Fibroblast of skin of left quadriceps (primary cell): ENCODE data around the gene NR5A2.

ENCODE experiments used
- DNase-seq, 2 experiments: peaks; one replicate each; pipeline ENCODE4 v3.0.0-alpha.2; 2013; ENCODE audit warnings: low read depth in 2 of 2

The NR5A2 gene

DNA sequence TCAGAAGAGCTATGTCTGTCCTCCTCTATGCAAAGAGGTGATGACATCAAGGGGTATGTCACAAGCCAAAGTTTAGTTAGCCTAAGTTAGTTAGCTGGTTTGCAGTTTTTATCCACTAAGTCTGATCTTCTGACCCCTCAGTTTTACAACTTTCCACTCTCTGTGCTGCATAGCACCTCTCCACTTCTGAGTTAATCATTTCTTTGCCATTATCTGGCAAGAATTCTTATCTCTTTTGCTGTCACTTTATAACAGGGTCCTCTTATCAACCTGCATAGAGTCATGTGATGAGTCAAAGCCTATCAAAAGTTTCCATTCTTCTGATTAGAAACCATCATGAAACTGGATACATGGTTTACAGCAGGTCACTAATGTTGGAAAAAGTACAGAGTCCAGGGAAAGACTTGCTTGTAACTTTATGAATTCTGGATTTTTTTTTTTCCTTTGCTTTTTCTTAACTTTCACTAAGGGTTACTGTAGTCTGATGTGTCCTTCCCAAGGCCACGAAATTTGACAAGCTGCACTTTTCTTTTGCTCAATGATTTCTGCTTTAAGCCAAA is at the start of gene NR5A2:
NR5A2 (plus strand) TSS at position 447 of the 560 bp plus-strand sequence. CDS start 138 bp downstream, outside the sequence.
- no peak for DNase-seq

DNA sequence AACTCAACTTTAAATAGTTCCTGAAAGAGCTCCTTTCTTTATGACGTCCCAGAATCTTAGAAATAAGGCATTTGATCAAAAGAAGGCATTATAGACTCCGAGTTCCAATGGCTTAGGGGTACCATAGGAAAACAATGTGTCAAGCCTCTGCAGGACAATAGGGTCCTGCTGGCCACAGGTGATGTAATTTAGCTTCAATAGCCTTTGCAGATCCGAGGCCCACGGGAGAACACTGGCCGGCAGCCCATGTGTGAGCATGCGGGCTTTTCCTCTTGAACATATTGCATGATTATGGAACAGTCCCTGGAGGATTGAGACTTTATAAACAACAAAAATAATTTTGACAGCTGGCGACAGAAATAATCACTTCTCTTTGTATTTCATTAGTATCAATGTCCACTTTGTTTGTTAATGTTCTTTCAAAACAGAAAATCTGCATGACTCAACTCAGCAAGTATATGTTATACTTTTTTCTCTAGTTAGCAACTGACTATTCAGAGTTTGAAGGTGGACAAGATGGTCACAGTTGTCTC is 49.0 kb upstream of the NR5A2 start:
- no peak for DNase-seq

DNA sequence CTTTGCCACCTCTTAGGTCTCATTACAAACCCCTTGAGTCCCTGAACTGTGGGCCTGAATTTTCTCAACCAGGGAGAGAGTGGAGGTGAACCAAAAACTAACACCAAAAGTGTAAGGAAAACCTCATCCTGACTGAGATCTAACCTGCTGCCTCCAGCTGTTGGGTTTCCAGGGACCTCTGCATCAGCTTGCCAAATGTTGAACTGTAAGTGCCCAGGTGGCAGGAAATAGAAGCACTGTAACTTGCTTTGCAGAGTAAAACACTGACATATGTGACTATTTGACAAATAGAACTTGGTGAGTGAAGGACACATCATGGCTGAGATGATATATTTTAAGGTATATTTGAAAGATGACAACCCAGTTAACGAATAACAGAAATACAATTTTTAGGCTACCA is 48.4 kb upstream of the NR5A2 start:
- DNase-seq, result no peak

DNA sequence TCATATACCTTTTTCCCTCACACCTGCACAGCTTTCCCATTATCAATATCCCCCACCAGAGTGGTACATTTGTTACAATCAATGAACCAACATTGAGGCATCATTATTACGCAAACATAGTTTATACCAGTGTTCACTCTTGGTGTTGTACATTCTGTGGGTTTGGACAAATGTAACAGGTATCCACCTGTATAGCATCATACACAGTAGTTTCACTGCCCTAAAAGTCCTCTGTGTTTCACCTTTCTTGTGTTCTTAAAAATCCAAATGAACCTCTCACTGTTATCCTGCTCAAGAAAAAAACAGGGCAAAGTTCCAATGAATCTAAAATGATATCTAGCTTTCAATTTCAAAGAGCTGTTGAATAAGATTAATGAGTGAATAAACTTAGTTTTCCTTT is 45.9 kb upstream of the NR5A2 start:
- no peak for DNase-seq

DNA sequence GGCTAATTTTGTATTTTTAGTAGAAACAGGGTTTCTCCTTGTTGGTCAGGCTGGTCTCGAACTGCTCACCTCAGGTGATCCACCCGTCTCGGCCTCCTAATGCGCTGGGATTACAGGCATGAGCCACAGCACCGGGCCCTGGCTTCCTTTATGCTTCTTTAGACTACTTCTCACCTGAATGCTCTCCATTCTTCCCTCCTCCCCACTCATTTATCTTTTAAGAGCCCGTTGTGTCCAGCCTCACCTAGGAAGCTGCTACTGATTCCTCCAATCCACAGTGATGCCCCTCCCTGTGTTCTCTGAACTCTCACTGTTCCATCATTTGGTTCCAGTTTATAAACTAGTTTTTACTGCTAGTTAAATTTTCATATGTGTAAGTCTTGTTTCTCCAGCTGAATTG is 44.9 kb upstream of the NR5A2 start:
- DNase-seq, result no peak

DNA sequence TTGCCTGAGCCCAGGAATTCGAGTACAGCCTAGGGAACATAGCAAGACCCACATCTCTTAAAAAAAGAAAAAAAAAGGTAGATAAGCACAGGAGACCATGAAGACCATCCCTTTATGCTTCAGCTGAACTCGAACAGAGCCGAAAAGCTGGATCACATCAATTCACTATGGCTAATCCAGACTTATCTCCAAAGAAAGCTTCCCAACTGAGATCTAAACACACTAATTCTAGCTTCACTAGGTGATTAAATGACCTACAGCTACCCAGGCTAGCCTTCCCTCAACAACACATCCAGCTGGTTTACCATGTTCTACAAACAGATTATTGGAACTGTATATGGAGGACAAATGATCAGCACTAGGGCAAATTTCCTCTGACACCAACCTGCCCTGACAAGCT is 44.0 kb upstream of the NR5A2 start:
- DNase-seq, result no peak

DNA sequence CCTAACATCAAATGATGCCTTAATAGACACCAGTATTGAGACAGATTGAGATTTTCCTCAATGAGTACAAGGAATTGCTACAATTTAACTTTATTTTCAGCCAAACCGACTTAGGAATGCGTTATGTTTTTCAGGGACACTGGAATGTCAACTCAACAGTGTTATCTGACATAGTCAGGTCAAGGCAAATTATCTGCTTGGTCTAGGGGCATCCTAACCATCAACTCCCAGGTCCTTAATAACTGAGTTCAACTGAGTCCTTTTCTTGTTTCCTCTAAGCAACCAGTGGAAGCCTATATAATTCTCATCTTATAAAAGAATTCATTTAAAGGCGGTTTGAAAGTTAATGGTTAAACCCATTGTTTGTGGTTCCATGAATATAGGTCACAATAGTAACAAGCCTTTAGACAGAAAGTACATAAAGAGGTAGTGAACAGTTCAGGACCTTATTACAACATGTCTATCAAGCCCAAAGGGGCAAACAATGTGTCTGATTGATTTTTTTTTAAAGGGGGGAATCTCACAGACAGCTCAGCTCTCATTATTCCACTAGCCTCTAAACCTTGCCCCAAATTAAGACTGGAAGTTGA is 32.3 kb upstream of the NR5A2 start:
- DNase-seq, result no peak

DNA sequence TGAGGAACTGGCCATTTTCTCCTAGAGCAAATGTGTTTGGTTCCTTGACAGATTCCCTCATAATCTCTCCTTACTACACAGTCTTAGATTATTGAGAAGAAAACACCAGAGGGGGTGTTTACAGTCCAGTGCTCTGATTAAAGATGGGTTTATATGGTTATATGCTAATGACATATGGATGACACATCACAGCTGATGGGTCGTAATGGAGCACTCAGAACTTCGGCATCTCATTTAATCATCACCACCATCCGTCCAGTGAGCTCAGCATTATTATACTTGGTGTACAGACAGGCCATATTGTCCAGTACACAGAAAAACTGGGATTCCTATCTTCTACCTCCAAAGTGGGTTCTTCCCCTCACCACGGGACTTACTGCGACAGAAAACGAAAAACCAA is 22.3 kb upstream of the NR5A2 start:
- DNase-seq, result no peak

DNA sequence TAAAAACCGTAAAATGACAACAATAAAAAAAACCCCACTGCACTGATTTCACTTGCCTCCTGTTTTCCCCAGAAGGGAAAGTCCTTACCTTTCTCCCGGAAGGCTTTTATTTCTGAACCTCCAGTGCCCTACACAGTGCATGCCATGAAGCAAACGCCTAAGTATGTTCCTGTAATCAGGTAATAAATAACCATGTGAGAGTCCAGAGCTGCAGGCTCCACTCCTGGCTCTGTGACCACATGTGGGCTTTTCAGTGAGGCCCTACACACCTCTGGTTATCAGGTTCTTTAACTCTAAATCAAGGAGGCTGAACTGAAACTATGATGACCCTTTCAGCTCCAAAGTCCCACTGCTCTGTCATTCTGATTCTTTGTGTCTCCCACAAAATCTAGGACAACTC is 20.8 kb upstream of the NR5A2 start:
- no peak for DNase-seq

DNA sequence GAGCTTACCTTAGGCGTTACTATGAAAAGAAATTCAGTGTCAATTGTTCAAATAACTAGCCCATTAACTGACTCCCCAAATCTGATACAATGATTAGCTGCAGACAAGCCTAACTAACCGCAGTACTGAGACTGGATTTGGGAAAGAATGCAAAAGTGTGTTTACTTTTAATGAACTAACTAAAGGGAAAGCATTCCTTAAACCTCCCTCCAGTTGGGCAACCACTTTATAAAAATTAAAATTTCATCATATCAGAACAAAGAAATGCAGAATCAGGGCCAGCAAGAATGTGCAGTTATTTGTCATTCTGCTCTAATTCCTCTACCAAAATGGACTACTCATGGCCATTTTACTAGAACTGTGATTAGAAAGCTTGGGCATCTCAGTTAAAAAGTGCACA is 11.7 kb upstream of the NR5A2 start:
- DNase-seq, result no peak

DNA sequence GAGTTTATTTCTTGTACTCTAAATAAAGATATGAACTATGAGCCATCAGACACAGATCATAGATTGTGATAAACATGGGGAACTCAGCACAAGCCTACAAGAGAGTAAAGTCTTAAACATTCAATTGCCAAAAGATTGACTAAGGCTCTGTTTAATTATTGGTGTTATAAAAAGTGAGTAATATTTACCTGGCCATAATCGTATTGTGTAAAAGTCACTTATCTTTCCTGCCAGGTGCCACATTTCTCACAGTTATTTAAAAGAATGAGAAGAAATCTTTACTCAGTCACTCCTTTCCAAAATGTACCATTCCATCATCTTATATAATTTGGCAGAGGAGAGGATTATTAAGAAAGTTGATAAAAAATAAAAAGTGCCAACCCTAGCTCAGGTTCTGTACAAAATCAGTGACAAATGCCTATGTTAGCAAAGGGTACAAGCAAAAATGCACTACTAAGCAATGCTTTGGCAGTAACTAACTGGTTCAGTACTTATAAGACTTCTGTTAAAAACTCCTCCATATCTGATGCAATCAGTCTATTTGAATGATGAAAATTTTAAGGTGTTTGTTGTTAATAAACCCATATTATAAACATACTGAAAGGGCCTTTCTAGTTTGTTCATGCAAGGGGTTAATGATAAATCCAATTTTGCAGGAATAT is 5.8 kb upstream of the NR5A2 start:
- DNase-seq, result no peak

DNA sequence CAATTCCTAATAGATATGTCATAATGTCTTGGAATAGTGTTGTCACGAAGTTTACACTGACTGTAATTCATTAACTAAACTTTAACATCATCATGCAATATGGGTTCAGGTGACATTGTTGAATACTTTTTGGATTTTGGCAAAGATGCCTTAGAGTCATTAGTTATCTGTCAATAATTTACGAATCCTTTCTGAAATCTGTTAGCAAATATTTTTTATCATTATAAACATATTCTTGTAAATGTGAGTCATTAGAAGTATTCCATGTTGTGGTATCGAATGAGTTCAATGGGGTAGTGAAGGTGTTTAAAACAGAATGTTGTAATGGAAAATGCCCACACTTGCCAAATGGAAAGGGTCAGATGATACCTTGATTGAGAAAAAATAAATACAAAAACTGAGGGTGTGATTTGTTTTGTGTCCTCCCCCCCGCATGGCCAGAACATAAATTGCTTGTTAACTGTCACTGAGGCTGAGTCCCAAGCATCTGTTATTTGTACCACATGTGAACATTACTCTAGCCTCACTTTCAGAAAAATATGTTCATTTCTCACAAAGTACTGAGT is 5.2 kb upstream of the NR5A2 start:
- DNase-seq, result no peak

DNA sequence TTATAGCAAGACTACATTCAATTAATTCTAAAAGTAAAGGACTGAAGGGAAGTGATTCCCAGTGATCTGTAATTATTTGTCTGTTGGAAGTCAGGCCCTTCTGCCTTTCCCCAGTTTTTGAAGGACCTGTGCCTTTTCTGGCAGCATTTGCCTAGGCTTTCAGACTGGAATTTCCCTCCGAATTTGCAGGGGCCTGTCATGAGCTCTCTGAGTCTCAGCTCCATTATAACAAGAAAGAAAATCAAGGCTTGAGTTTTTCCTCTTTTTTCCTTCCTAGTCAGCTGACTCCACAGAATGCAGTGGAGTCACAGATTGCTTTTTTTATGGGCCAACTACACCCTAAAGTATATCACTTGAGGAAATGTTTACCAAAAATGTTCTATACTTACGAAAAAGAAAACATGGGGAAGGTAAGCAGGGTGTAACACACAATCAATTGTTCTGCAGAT is 1.1 kb downstream of the NR5A2 start:
- DNase-seq, result no peak

DNA sequence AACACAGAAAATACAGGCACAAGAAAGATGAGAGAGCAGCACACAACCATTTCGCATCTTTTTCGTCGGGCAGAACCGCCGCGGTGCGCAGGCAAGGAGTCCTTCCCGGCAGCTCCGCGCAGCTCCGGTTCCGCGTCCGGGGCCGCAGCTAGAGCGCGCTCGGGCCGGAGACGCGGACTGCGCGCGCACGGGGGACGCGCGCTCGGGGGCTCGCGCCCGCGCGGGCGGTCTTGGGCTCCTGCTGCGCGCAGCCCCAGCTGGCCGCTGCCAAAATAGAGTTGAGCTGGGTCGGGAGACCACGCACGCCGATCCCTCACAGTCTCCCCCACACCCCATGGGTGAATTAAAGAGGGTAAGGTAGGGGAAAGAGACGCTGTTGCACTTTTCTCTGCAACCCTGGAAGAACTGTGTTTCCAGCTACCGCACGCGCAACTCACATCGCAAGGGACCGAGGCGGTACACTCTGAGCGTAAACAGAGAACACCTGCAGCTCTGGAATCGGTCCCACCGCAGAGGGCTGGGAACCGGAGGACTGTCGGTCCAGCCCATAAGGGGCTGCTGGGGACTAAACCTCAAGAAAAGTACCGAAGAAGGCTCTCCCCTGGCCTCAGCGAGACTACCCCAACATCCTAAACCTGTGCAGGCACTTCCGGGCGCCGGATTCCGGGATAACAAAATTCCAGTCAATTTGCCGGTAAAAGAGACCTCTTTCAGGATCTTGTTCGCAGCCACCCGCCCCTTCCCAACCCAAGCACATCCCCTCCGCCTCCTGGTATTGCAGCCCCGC is 1.7 kb downstream of the NR5A2 start:
- DNase-seq, result no peak

DNA sequence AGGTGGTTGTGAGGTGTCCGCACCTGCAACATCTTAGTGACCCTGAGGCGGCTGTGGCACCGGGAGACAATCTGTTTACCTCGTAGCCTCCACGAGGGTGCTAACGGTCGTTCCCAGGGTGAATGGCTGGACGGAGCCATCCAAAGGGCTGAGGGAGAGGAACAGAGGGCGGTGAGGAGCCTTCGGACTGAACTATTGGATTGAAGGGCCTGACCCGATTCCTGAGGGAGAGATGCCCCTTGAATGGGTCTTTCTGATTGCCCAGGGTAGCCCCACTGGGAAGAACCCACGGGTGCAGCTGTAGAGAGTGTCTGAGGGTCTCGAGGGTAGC is 2.3 kb downstream of the NR5A2 start:
- no peak for DNase-seq

DNA sequence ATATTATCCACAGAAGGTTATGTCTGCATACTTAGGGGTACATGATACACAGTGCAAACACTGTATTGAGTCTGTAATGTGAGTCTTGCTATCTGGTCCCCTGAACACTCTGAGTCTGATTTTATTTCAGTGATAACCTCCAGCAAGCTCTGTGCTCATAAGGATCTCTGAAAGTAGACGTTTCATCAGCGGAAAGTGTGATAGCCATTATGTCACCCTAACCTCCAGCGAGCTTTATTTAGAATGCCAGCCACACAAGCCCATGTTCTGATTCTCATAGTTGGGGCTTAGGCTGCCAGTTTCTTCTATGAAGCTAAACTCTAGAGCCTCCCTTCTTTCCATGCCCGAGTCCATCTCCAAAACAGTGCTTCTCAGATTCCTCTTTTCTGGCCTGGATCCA is 3.3 kb downstream of the NR5A2 start:
- no peak for DNase-seq

DNA sequence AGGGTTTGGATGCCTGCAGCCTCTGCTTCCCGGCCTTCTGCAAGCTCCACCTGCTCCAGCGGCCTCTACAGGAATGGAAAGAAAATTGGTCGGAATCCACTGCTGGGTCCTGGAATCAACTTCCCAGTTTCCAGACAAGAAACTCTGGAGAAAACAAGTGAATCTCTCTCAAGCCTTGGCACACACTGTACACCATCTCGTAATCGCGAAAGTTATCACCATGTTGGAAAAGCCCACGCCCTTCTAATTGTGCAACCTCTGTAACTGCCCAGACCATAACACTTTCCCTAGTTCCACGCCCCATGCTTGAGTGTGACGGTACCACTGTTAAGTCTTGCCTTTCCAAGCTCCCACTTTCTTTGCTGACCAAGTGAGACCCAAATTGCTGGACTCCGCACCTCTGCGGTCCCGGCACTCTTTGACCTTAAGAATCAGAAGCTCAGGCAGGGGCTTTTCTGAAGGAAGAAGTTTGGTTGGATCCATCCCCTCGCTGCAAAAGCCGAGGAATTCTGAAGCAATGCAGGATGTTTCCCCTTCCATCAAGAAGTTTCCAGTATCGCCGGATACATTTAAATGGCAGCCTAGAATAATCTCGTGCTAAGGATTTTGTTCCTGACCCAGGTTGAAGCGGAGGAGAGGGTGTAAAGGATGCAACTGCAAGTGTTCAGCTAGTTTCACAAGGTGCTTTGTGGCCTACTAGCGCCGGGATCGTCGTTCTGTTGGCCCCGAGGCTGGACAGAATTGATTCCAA is 6.2 kb downstream of the NR5A2 start:
- no peak for DNase-seq

DNA sequence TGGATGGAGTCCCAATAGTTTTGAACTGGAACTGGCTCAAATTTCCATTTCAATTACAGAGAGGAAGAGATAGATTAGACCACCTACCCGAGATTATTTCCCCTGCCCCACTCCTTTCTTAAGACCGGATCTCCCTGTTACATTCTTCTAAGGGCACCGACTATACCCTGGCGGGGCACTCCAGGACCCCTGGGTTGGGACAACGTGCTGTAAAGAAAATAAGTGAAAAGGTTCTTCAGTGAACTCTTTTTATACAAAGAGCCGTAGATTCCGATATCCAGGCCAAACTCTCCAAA is 6.7 kb downstream of the NR5A2 start:
- DNase-seq, result no peak

DNA sequence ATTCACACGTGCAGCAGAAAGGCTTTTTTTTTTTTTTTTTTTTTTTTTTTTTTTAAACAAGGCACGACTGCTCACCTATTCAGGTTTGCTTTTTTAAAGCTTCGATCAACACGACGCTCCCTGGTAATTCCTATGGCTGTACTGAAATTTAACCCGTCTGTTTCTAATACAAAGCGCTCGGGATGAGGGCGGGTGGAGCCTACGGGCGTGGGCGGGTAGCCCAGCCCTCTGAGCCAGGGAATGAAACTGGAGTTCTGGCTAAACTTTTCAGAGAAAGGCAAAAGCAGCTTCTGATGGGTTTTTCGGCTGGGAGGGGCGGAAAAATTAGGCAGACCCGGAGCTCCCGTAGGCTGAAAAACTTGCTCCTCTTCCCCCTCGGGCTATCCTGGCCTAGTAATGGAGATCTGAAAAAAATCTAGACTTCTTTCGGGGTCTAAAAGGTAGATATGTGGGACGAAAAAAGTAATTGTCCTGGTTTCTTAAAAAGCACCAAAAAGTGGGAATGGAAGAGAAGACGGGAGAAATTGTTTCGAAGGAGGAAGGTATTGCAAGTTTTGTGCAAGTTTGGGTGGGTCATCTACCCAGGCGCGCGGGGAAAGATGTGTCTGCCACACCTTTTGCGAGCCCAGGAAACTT is 7.4 kb downstream of the NR5A2 start:
- peak; percentile 15 to 21 for DNase-seq

DNA sequence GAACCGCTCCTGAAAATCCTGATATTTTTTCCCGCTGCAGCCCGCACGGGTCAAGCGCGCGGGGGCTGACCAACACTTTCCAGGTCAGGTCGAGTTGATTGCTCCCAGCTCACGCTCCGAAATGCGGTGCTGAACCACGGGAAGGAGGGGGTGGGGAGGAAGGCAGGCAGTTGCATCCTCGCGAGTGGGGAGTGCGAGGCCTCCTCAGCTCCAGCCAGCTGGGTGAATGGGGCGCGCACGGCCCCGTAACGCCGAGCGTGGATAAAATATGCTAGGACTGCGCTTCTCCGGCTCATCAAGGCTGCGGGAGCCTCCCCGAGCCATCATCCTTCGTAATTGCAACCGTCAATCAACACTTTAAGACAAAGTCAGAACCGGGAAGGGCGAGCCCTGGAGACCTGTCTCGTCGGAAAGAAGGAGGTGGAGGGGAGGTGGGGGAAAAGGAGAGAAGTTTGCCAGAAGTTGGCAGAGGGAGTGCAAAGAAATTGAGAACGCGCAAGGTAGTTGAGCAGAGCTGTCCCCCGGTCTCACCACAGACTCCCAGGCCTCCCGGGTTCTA is 8.0 kb downstream of the NR5A2 start:
- no peak for DNase-seq
